GM18519 (cell line): Measurements from ENCODE around the gene ARHGAP28.

Experiments used
- ATAC-seq: cut with Tn5 transposase; IDR thresholded peaks from one replicate; pipeline ENCODE4 v1.9.1; 2021; ENCODE audit warnings: mild to moderate bottlenecking, moderate library complexity; ENCODE audit not compliant: unreplicated experiment, low FRiP score

The ARHGAP28 gene

GRCh38 chr18:6954501-6954900 is 225.0 kb downstream of the ARHGAP28 start:
- ATAC-seq, result no peak

- ATAC-seq, result no peak
These were observed 225.8 kb downstream of the ARHGAP28 start for GRCh38 chr18:6955304-6955703.

GRCh38 chr18:6956495-6956894 is 227.0 kb downstream of the ARHGAP28 start:
- no peak for ATAC-seq

- no peak for ATAC-seq
These were observed 227.5 kb downstream of the ARHGAP28 start for GRCh38 chr18:6956999-6957398.

GRCh38 chr18:6959110-6959509 is 229.6 kb downstream of the ARHGAP28 start:
- ATAC-seq, result no peak

- ATAC-seq, result no peak
These were observed 230.6 kb downstream of the ARHGAP28 start for GRCh38 chr18:6960124-6960523.

- ATAC-seq, result no peak
These were observed 231.1 kb downstream of the ARHGAP28 start for GRCh38 chr18:6960656-6961055.

- no peak for ATAC-seq
These were observed 231.8 kb downstream of the ARHGAP28 start for GRCh38 chr18:6961331-6961730.

- no peak for ATAC-seq
These were observed 233.3 kb downstream of the ARHGAP28 start for GRCh38 chr18:6962571-6963451.

- ATAC-seq, result no peak
These were observed 234.1 kb downstream of the ARHGAP28 start for GRCh38 chr18:6963452-6964097.
